Right renal pelvis (tissue), 4 donors: ENCODE results near the gene AMZ2. TPM values are rescaled to one million over a fixed set of nuclear protein-coding genes. Genes with fewer than 3 reads are reported as not detected.

Experiments used
- polyA plus RNA-seq, 4 donors: library from polyadenylated mRNA; unstranded; fragments of 120-200 nt; gene quantifications; one replicate each; pipeline ENCODE4 v1.2.1, GENCODE V29; 2013; ENCODE audit not compliant: insufficient read length in 4 of 4

Gene AMZ2
- polyA plus RNA-seq, 4 donors: 79.4 to 102 (median 96.4) TPM

Other genes starting within 250 kb of the AMZ2 start
- gene KPNA2, start 212.3 kb upstream of the AMZ2 start, polyA plus RNA-seq: 100 to 1,000 TPM; 104 to 129 (median 113) TPM
- gene SLC16A6, start 43.1 kb downstream of the AMZ2 start, polyA plus RNA-seq: 1 to 10 TPM in 1 of 4 donors, under 1 TPM in 3; 0.57 to 1.1 (median 0.74) TPM
- gene ARSG, start 43.5 kb downstream of the AMZ2 start, polyA plus RNA-seq: 1 to 10 TPM; 3.6 to 6.7 (median 5.1) TPM
- gene WIPI1, start 209.5 kb downstream of the AMZ2 start, polyA plus RNA-seq: 10 to 100 TPM; 21.1 to 26.4 (median 23.1) TPM